Keratinocyte (primary cell): ENCODE measurements around the gene MGLL. TPM values are rescaled to one million over a fixed set of nuclear protein-coding genes. Genes with fewer than 3 reads are reported as not detected.

Source experiments
- DNase-seq: peaks from one replicate; pipeline ENCODE4 v3.0.0-alpha.2; 2011; ENCODE audit warnings: low read depth, missing footprints, low spot score
- FAIRE-seq: peaks from 2 replicates; lab custom pipeline; 2011; peaks lifted over from hg19 to GRCh38; lab: Jason Lieb, UNC
- H2AFZ ChIP-seq: 2 replicates; pipeline ENCODE4 v1.6.0; 2012; ENCODE audit warnings: low read length, control low read depth, inconsistent platforms; ENCODE audit not compliant: control insufficient read depth
- H3K27ac ChIP-seq: 2 replicates; pipeline ENCODE4 v1.5.1; 2011; ENCODE audit warnings: low read length; ENCODE audit not compliant: control insufficient read depth, insufficient read depth
- H3K27me3 ChIP-seq: 3 replicates; pipeline ENCODE4 v1.6.0; 2011; ENCODE audit warnings: low read length; ENCODE audit not compliant: control insufficient read depth, insufficient read depth; ENCODE audit errors: extremely low read depth
- H3K36me3 ChIP-seq, 2 experiments: 2 replicates in 1 of 2; 3 replicates in 1 of 2; pipeline ENCODE4 v1.5.1; 2011; ENCODE audit warnings: low read length in 2 of 2, mild to moderate bottlenecking in 1 of 2; ENCODE audit not compliant: control insufficient read depth in 2 of 2, insufficient read depth in 2 of 2; ENCODE audit errors: extremely low read depth in 1 of 2
- H3K4me1 ChIP-seq: 3 replicates; pipeline ENCODE4 v1.5.1; 2011; ENCODE audit warnings: low read length; ENCODE audit not compliant: control insufficient read depth, insufficient read depth; ENCODE audit errors: extremely low read depth
- H3K4me2 ChIP-seq: 3 replicates; pipeline ENCODE4 v1.6.0; 2011; ENCODE audit warnings: low read depth, low read length; ENCODE audit not compliant: control insufficient read depth, insufficient read depth; ENCODE audit errors: extremely low read depth
- H3K4me3 ChIP-seq, 3 experiments: fragments of 200-600 bp in 1 of 3; sonication (generic) in 1 of 3; 2 replicates in 2 of 3; 3 replicates in 1 of 3; pipeline ENCODE4 v1.5.1; 2011 to 2016; ENCODE audit warnings: low read length in 3 of 3, mild to moderate bottlenecking in 3 of 3, control low read depth in 2 of 3, inconsistent platforms in 1 of 3, low read depth in 1 of 3, mixed read lengths in 1 of 3, mixed run types in 1 of 3, moderate library complexity in 1 of 3; ENCODE audit not compliant: control insufficient read depth in 2 of 3, insufficient read depth in 2 of 3; ENCODE audit errors: extremely low read depth in 1 of 3
- H3K79me2 ChIP-seq: 2 replicates; pipeline ENCODE4 v1.6.0; 2012; ENCODE audit warnings: low read length; ENCODE audit not compliant: control insufficient read depth, insufficient read depth
- H3K9ac ChIP-seq: 3 replicates; pipeline ENCODE4 v1.6.0; 2011; ENCODE audit warnings: low read length; ENCODE audit not compliant: control insufficient read depth, insufficient read depth; ENCODE audit errors: extremely low read depth
- H3K9me1 ChIP-seq: 3 replicates; pipeline ENCODE4 v1.6.0; 2011; ENCODE audit warnings: low read length; ENCODE audit not compliant: control insufficient read depth, insufficient read depth; ENCODE audit errors: extremely low read depth
- H3K9me3 ChIP-seq: 2 replicates; pipeline ENCODE4 v1.5.1; 2012; ENCODE audit warnings: low read depth, low read length; ENCODE audit not compliant: control insufficient read depth
- H4K20me1 ChIP-seq: 3 replicates; pipeline ENCODE4 v1.6.0; 2011; ENCODE audit warnings: low read length; ENCODE audit not compliant: control insufficient read depth, insufficient read depth; ENCODE audit errors: extremely low read depth
- EZH2 ChIP-seq: IDR thresholded peaks from one replicate; pipeline ENCODE4 v1.6.1; 2012; ENCODE audit warnings: inconsistent platforms, mild to moderate bottlenecking, low read length, moderate library complexity
- dilution Hi-C: fragments of 300-500 bp; cut with MboI; formaldehyde crosslinking; loops from one replicate; pipeline ENCODE4 v1.7.0; 2020; ENCODE audit warnings: low sequenced_read_pairs; ENCODE audit not compliant: extremely low pct_ligation_motif_present
- polyA plus RNA-seq, 5 experiments: library from polyadenylated mRNA; depleted of rRNA in 3 of 5; stranded (reverse) in 3 of 5; stranded (forward) in 1 of 5; unstranded in 1 of 5; fragments of >200 nt; gene quantifications; 1 replicate in 1 of 5; 2 replicates in 3 of 5; 3 replicates in 1 of 5; pipeline versions ENCODE4 v1.2.1 to v1.2.3, GENCODE V29; 2011 to 2012; ENCODE audit warnings: missing spikeins in 2 of 5, low read depth in 1 of 5, low replicate concordance in 1 of 5
- TF ChIP-seq, protein P1 (sequence below), 3 experiments: IDR thresholded peaks in 1 of 3; conservative IDR thresholded peaks in 1 of 3; optimal IDR thresholded peaks in 1 of 3; 2 replicates in 2 of 3; 3 replicates in 1 of 3; pipeline versions ENCODE3 to v1.5.1; 2011; ENCODE audit warnings: low read length in 3 of 3, mild to moderate bottlenecking in 3 of 3, moderate library complexity in 2 of 3, control low read depth in 1 of 3, inconsistent platforms in 1 of 3; ENCODE audit not compliant: insufficient read depth in 2 of 3; ENCODE audit errors: extremely low read depth in 1 of 3

MGLL gene
- polyA plus RNA-seq, 1 donor (not counting 4 experiments of a cell fraction or from before 2014, with no cell fraction given), result 17.8 TPM

DNA sequence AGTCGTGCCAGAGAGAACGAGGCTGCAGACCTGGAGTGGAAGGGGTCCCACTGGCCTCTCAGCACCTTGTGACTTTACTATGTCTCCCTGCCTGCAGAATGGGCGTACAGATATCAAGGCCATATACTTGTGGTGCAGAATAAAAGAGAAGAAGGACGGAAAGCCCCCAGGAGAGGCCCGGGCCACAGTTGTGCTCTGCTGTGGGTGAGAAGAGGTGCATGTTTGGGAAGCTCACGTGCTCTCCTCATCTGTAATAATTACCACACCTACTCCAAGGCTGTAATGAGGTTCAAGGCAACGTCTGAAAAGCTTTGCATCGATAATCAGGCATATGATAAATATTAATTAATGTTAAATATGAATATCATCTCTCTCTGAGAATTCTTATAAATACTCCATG, 58.0 kb downstream of the MGLL start:
- peaks cover 16% of the 10 kb centered on the region for H3K4me1 ChIP-seq
- no peaks in the 10 kb centered on the region for H3K79me2 ChIP-seq
- TF ChIP-seq, protein P1, sequence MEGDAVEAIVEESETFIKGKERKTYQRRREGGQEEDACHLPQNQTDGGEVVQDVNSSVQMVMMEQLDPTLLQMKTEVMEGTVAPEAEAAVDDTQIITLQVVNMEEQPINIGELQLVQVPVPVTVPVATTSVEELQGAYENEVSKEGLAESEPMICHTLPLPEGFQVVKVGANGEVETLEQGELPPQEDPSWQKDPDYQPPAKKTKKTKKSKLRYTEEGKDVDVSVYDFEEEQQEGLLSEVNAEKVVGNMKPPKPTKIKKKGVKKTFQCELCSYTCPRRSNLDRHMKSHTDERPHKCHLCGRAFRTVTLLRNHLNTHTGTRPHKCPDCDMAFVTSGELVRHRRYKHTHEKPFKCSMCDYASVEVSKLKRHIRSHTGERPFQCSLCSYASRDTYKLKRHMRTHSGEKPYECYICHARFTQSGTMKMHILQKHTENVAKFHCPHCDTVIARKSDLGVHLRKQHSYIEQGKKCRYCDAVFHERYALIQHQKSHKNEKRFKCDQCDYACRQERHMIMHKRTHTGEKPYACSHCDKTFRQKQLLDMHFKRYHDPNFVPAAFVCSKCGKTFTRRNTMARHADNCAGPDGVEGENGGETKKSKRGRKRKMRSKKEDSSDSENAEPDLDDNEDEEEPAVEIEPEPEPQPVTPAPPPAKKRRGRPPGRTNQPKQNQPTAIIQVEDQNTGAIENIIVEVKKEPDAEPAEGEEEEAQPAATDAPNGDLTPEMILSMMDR (optimal IDR thresholded peaks at IDR 0.05 in 1 of 3, IDR thresholded peaks at IDR 0.05 in 1 of 3, conservative IDR thresholded peaks at IDR 0.05 in 1 of 3; ENCODE audit: extremely low read depth in 1 of 3, insufficient read depth in 2 of 3, low read length in 3 of 3), result no peak
- TF ChIP-seq EZH2, result no peak
- H3K27me3 ChIP-seq, result no peaks in the 10 kb centered on the region
- peaks cover 0 to 2% of the 10 kb centered on the region in 2 experiments for H3K36me3 ChIP-seq
- H3K9ac ChIP-seq, result no peak overlapping the region
- no peaks in the 10 kb centered on the region for H3K9me1 ChIP-seq
- no peaks in the 10 kb centered on the region for H3K9me3 ChIP-seq
- no peak for DNase-seq
- no peak overlapping the region for H3K27ac ChIP-seq
- no peak overlapping the region for H3K4me3 ChIP-seq
- H2AFZ ChIP-seq, result no peak overlapping the region
- H4K20me1 ChIP-seq, result no peaks in the 10 kb centered on the region
- FAIRE-seq, result no peak
- H3K4me2 ChIP-seq, result no peak overlapping the region
- dilution Hi-C loops, result no loop called here

DNA sequence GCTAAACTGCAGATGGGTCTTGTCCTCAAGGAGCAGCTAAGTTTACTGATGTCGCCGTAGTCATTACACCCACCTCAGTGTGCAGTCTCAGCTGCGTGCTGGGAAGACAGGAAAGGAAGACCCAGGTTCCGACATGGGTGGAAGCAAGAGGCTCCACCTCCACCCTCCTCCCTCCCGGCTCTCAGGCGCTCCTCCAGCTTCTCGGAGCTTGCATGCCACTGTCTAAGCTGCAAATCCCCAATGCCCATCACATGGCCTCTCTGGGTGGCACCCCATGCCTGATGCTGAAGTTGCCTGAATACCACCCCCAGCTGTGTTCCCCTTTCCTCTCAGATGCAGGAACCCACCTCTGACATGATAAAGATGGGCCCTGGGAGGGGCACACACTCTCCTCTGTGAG, 58.5 kb downstream of the MGLL start:
- no peak overlapping the region for H2AFZ ChIP-seq
- H3K4me3 ChIP-seq, result no peak overlapping the region
- H3K79me2 ChIP-seq, result no peaks in the 10 kb centered on the region
- dilution Hi-C loops, result no loop called here
- H3K9me1 ChIP-seq, result no peaks in the 10 kb centered on the region
- no peak overlapping the region for H3K4me2 ChIP-seq
- H3K36me3 ChIP-seq, result peaks cover 0 to 2% of the 10 kb centered on the region in 2 experiments
- no peak overlapping the region for H3K9ac ChIP-seq
- H4K20me1 ChIP-seq, result no peaks in the 10 kb centered on the region
- H3K9me3 ChIP-seq, result no peaks in the 10 kb centered on the region
- H3K27me3 ChIP-seq, result no peaks in the 10 kb centered on the region
- H3K4me1 ChIP-seq, result peaks cover 14% of the 10 kb centered on the region
- H3K27ac ChIP-seq, result no peak overlapping the region
- FAIRE-seq (no peak), DNase-seq (no peak)
- TF ChIP-seq, protein P1 (optimal IDR thresholded peaks at IDR 0.05 in 1 of 3, IDR thresholded peaks at IDR 0.05 in 1 of 3, conservative IDR thresholded peaks at IDR 0.05 in 1 of 3; ENCODE audit: extremely low read depth in 1 of 3, insufficient read depth in 2 of 3, low read length in 3 of 3), result no peak
- no peak for TF ChIP-seq EZH2
